H1 (cell line): ENCODE measurements around the gene PRRX2. TPM values are rescaled to one million over a fixed set of nuclear protein-coding genes. Genes with fewer than 3 reads are reported as not detected.

Experiments used
- CTCF ChIA-PET: fragments of 300-600 bp; sonication (Branson Sonifier 250); formaldehyde crosslinking; loops from one replicate; lab custom pipeline; 2021; ENCODE audit not compliant: partially characterized antibody; lab: Charles Lee
- POLR2A ChIA-PET: fragments of 300-600 bp; sonication (Branson Sonifier 250); formaldehyde crosslinking; loops from one replicate; lab custom pipeline; 2021; ENCODE audit warnings: inconsistent platforms; ENCODE audit not compliant: partially characterized antibody; lab: Charles Lee
- DNase-seq, 2 experiments: peaks; one replicate each; pipeline versions ENCODE4 v3.0.0 to v3.0.0-alpha.2; 2010 to 2022; ENCODE audit warnings: low spot score in 2 of 2, low read depth in 1 of 2, mixed read lengths in 1 of 2
- FAIRE-seq: peaks from 2 replicates; lab custom pipeline; 2011; peaks lifted over from hg19 to GRCh38; lab: Jason Lieb, UNC
- H2AFZ ChIP-seq: 2 replicates; pipeline ENCODE4 v1.8.1; 2012; ENCODE audit warnings: low read length, inconsistent platforms
- H2AK5ac ChIP-seq: 2 replicates; pipeline ENCODE4 v1.6.1; 2013; ENCODE audit warnings: low read depth, low read length
- H2BK120ac ChIP-seq: replicated peaks from 2 replicates; pipeline ENCODE3; 2013; ENCODE audit warnings: low read depth, low read length, inconsistent platforms
- H2BK12ac ChIP-seq: 2 replicates; pipeline ENCODE4 v1.6.1; 2013; ENCODE audit warnings: low read depth, low read length
- H2BK15ac ChIP-seq: 2 replicates; pipeline ENCODE4 v1.6.1; 2013; ENCODE audit warnings: low read length
- H2BK20ac ChIP-seq: 2 replicates; pipeline ENCODE4 v1.6.1; 2013; ENCODE audit warnings: low read length
- H2BK5ac ChIP-seq: 2 replicates; pipeline ENCODE4 v1.6.1; 2013; ENCODE audit warnings: low read depth, low read length
- H3K14ac ChIP-seq: 2 replicates; pipeline ENCODE4 v1.6.1; 2013; ENCODE audit warnings: inconsistent platforms; ENCODE audit not compliant: insufficient read length
- H3K18ac ChIP-seq: 2 replicates; pipeline ENCODE4 v1.6.1; 2013; ENCODE audit warnings: low read length; ENCODE audit errors: extremely low read depth
- H3K23ac ChIP-seq: 2 replicates; pipeline ENCODE4 v1.6.1; 2013; ENCODE audit warnings: inconsistent platforms; ENCODE audit not compliant: insufficient read length
- H3K23me2 ChIP-seq: 2 replicates; pipeline ENCODE4 v1.6.1; 2013; ENCODE audit warnings: low read depth, low read length
- H3K27ac ChIP-seq: 2 replicates; pipeline ENCODE4 v1.6.1; 2011; ENCODE audit warnings: low read depth, low read length, inconsistent platforms
- H3K27me3 ChIP-seq, 4 experiments: replicated peaks in 1 of 4; 1 replicate in 1 of 4; 2 replicates in 3 of 4; pipeline versions ENCODE4 v1.6.1 to v1.8.1; 2011 to 2013; ENCODE audit warnings: low read length in 3 of 4, mild to moderate bottlenecking in 3 of 4, inconsistent platforms in 2 of 4, mixed read lengths in 2 of 4, moderate library complexity in 1 of 4; ENCODE audit not compliant: control insufficient read depth in 3 of 4, insufficient read depth in 3 of 4; ENCODE audit errors: extremely low read depth in 1 of 4
- H3K36me3 ChIP-seq, 4 experiments: 2 replicates each; pipeline versions ENCODE4 v1.6.1 to v1.8.1; 2011 to 2013; ENCODE audit warnings: mild to moderate bottlenecking in 4 of 4, low read length in 3 of 4, moderate library complexity in 2 of 4, control low read depth in 1 of 4, inconsistent platforms in 1 of 4; ENCODE audit not compliant: insufficient read depth in 4 of 4, control insufficient read depth in 2 of 4
- H3K4ac ChIP-seq: replicated peaks from 2 replicates; pipeline ENCODE3; 2013; ENCODE audit warnings: low read length, low read depth, mixed read lengths, inconsistent platforms; ENCODE audit not compliant: insufficient read length
- H3K4me1 ChIP-seq, 4 experiments: replicated peaks in 1 of 4; 1 replicate in 1 of 4; 2 replicates in 3 of 4; pipeline versions ENCODE4 v1.6.1 to v1.8.1; 2011 to 2013; ENCODE audit warnings: low read length in 3 of 4, inconsistent platforms in 2 of 4, mixed read lengths in 1 of 4; ENCODE audit not compliant: insufficient read depth in 4 of 4, control insufficient read depth in 3 of 4
- H3K4me2 ChIP-seq, 2 experiments: 2 replicates each; pipeline versions ENCODE4 v1.6.1 to v1.8.1; 2011 to 2013; ENCODE audit warnings: low read depth in 2 of 2, low read length in 2 of 2, control low read depth in 1 of 2, inconsistent platforms in 1 of 2, mild to moderate bottlenecking in 1 of 2; ENCODE audit not compliant: insufficient read depth in 1 of 2
- H3K4me3 ChIP-seq, 4 experiments: fragments of 200-600, 300-600 bp in 1 of 4; sonication (generic), shearing (Covaris generic), sonication (Bioruptor Twin) in 1 of 4; 2 replicates each; pipeline versions ENCODE4 v1.5.1 to v1.8.1; 2011 to 2016; ENCODE audit warnings: low read length in 4 of 4, low read depth in 3 of 4, control low read depth in 2 of 4, inconsistent platforms in 2 of 4, mild to moderate bottlenecking in 2 of 4, mixed read lengths in 1 of 4, moderate library complexity in 1 of 4; ENCODE audit not compliant: insufficient read depth in 2 of 4; ENCODE audit errors: extremely low read depth in 1 of 4
- H3K56ac ChIP-seq: replicated peaks from 2 replicates; pipeline ENCODE3; 2013; ENCODE audit warnings: low read depth, mild to moderate bottlenecking, mixed read lengths, low read length, inconsistent platforms; ENCODE audit not compliant: insufficient read length
- H3K79me1 ChIP-seq: 2 replicates; pipeline ENCODE4 v1.6.1; 2013; ENCODE audit warnings: low read depth, low read length, control low read depth
- H3K79me2 ChIP-seq, 2 experiments: 2 replicates each; pipeline versions ENCODE4 v1.6.1 to v1.8.1; 2012 to 2013; ENCODE audit warnings: low read length in 2 of 2, mild to moderate bottlenecking in 2 of 2, inconsistent platforms in 1 of 2; ENCODE audit not compliant: insufficient read depth in 2 of 2, control insufficient read depth in 1 of 2
- H3K9ac ChIP-seq, 4 experiments: replicated peaks in 1 of 4; 1 replicate in 1 of 4; 2 replicates in 3 of 4; pipeline versions ENCODE4 v1.6.1 to v1.8.1; 2011 to 2013; ENCODE audit warnings: low read depth in 3 of 4, low read length in 3 of 4, control low read depth in 2 of 4, mild to moderate bottlenecking in 2 of 4, moderate library complexity in 2 of 4, inconsistent platforms in 1 of 4; ENCODE audit errors: extremely low read depth in 1 of 4
- H3K9me3 ChIP-seq, 2 experiments: 2 replicates each; pipeline versions ENCODE4 v1.6.1 to v1.8.1; 2012 to 2013; ENCODE audit warnings: mild to moderate bottlenecking in 2 of 2, moderate library complexity in 2 of 2, control low read depth in 1 of 2, inconsistent platforms in 1 of 2, low read depth in 1 of 2, low read length in 1 of 2, mixed read lengths in 1 of 2; ENCODE audit not compliant: insufficient read depth in 2 of 2
- H4K20me1 ChIP-seq, 2 experiments: replicated peaks in 1 of 2; 2 replicates each; pipeline versions ENCODE3 to v1.8.1; 2011 to 2013; ENCODE audit warnings: inconsistent platforms in 2 of 2, low read length in 2 of 2, mild to moderate bottlenecking in 1 of 2; ENCODE audit not compliant: insufficient read depth in 2 of 2, control insufficient read depth in 1 of 2
- H4K5ac ChIP-seq: 2 replicates; pipeline ENCODE4 v1.6.1; 2013; ENCODE audit warnings: low read length, low read depth, mixed read lengths, inconsistent platforms; ENCODE audit not compliant: insufficient read length
- H4K8ac ChIP-seq: 2 replicates; pipeline ENCODE4 v1.8.0; 2013; ENCODE audit warnings: mild to moderate bottlenecking, moderate library complexity, low read length, inconsistent platforms; ENCODE audit not compliant: insufficient read depth; ENCODE audit errors: extremely low read depth
- H4K91ac ChIP-seq: replicated peaks from 2 replicates; pipeline ENCODE3; 2013; ENCODE audit warnings: low read length, mixed read lengths, inconsistent platforms; ENCODE audit not compliant: insufficient read length
- ASH2L ChIP-seq: fragments of 200-600, 300-600 bp; sonication (generic); IDR thresholded peaks from one replicate; pipeline ENCODE4 v1.7.1; 2017; ENCODE audit warnings: low read length
- ATF2 ChIP-seq: IDR thresholded peaks from 2 replicates; pipeline ENCODE4 v1.6.1; 2012; ENCODE audit warnings: low read length, inconsistent platforms
- ATF3 ChIP-seq: IDR thresholded peaks from 2 replicates; pipeline ENCODE4 v1.6.1; 2011; ENCODE audit warnings: low read depth, mild to moderate bottlenecking, low read length; ENCODE audit not compliant: insufficient read depth
- CEBPB ChIP-seq: IDR thresholded peaks from 2 replicates; pipeline ENCODE4 v1.6.1; 2012; ENCODE audit warnings: low read depth, low read length
- KDM1A ChIP-seq: fragments of 200-600, 300-600 bp; sonication (generic); IDR thresholded peaks from 2 replicates; pipeline ENCODE4 v1.7.1; 2016; ENCODE audit warnings: mild to moderate bottlenecking, low read length, borderline replicate concordance
- MAX ChIP-seq: IDR thresholded peaks from 2 replicates; pipeline ENCODE4 v1.6.1; 2012; ENCODE audit warnings: inconsistent platforms
- SRF ChIP-seq: IDR thresholded peaks from 2 replicates; pipeline ENCODE4 v1.6.1; 2011; ENCODE audit warnings: mild to moderate bottlenecking, low read depth, low read length, moderate library complexity
- SUZ12 ChIP-seq: fragments of 200-600 bp; sonication (generic); IDR thresholded peaks from 2 replicates; pipeline ENCODE4 v1.6.1; 2012; ENCODE audit warnings: mild to moderate bottlenecking, inconsistent platforms, low read length, moderate library complexity, mixed read lengths
- USF2 ChIP-seq: IDR thresholded peaks from 2 replicates; pipeline ENCODE4 v1.6.1; 2011; ENCODE audit warnings: low read length, improper control_type of control experiment
- ZNF274 ChIP-seq: IDR thresholded peaks from 2 replicates; pipeline ENCODE4 v1.7.0; 2012; ENCODE audit warnings: low read length, borderline replicate concordance; ENCODE audit errors: extremely low read depth
- whole genome bisulfite sequencing, 2 experiments: shearing (Covaris generic) in 1 of 2; methylation state at CpG; one replicate each; pipeline versions ENCODE4 v1.1.6 to v1.1.7; 2013 to 2015; ENCODE audit warnings: low lambda C conversion rate in 2 of 2, mixed read lengths in 2 of 2, inconsistent platforms in 1 of 2, low coverage in 1 of 2, missing lambda C conversion rate in 1 of 2; ENCODE audit not compliant: insufficient replicate concordance in 2 of 2, insufficient coverage in 1 of 2, insufficient read length in 1 of 2; ENCODE audit errors: extremely low coverage in 1 of 2, missing lambda C conversion rate in 1 of 2; 5-methylcytosine and 5-hydroxymethylcytosine counted together
- polyA plus RNA-seq, 7 experiments: library from polyadenylated mRNA; depleted of rRNA in 3 of 7; stranded (reverse) in 5 of 7; unstranded in 2 of 7; fragments of >200 nt in 5 of 7; fragments of 200-250 nt in 2 of 7; gene quantifications; 1 replicate in 5 of 7; 2 replicates in 1 of 7; 4 replicates in 1 of 7; pipeline versions ENCODE4 v1.2.1 to v1.2.3, GENCODE V29; 2011 to 2013; ENCODE audit warnings: missing spikeins in 2 of 7, mixed read lengths in 2 of 7
- total RNA-seq: library from RNA; stranded (reverse); fragmentation: NEBNext Ultra II Directional; extraction: Animal tissue kit (Norgen Biotek cat#: 25700); gene quantifications from 2 replicates; pipeline ENCODE4 v1.2.1, GENCODE V29; 2021

Gene PRRX2
- total and polyA plus RNA-seq, 2 of the 8 experiments (the other 6 are each of a cell fraction or from before 2014, with no cell fraction given): 5.8 to 9.2 TPM

- H3K4me2 ChIP-seq: no peak overlapping the region
- TF ChIP-seq SUZ12 (no peak), MAX (no peak), ZNF274 (no peak), CEBPB (no peak), ATF2 (no peak), ATF3 (no peak), USF2 (no peak), KDM1A (no peak), SRF (no peak), ASH2L (no peak)
Measured at GRCh38 chr9:129694243-129694646, 28.8 kb downstream of the PRRX2 start.

More at GRCh38 chr9:129694243-129694646, 28.8 kb downstream of the PRRX2 start:
- H3K4me1 ChIP-seq: peaks cover 0 to 9% (median 7%) of the 10 kb centered on the region in 4 experiments; a peak in 5 of 7 replicates
- H3K23ac ChIP-seq: no peak overlapping the region
- no peak overlapping the region for H2BK5ac ChIP-seq
- no peak overlapping the region for H2BK120ac ChIP-seq
- H3K18ac ChIP-seq: no peak overlapping the region
- no peaks in the 10 kb centered on the region for H3K79me1 ChIP-seq
- DNase-seq (no peak), FAIRE-seq (no peak)
- H3K4ac ChIP-seq: no peak overlapping the region
- H4K8ac ChIP-seq: no peak overlapping the region
- H3K23me2 ChIP-seq: peaks cover 12% of the 10 kb centered on the region; the same call in 1 of the 2 replicates
- no peak overlapping the region for H2AK5ac ChIP-seq
- H4K5ac ChIP-seq: no peak overlapping the region
- no peak overlapping the region for H3K9ac ChIP-seq
- peaks cover 0 to 18% (median 9%) of the 10 kb centered on the region in 4 experiments; a peak in 3 of 7 replicates for H3K27me3 ChIP-seq
- no peak overlapping the region for H3K56ac ChIP-seq
- WGBS, 2 experiments: 86% methylated on average over 11 of the region's 11 CpGs; no CpG with 5 or more reads in 1 of the 2 experiments
- no peaks in the 10 kb centered on the region for H3K36me3 ChIP-seq
- H3K14ac ChIP-seq: no peak overlapping the region
- no peaks in the 10 kb centered on the region for H4K20me1 ChIP-seq
- no peaks in the 10 kb centered on the region for H3K9me3 ChIP-seq
- ChIA-PET POLR2A (interaction anchor here (1.3 kb wide), 1 partner anchor 10 kb away, joined by 4 read pairs; no protein-coding TSS in a partner anchor), CTCF (interaction anchor here (0.8 to 4.6 kb wide), 5 partner anchors 9 to 90 kb away, joined by 3 to 17 read pairs (median 9); partner anchors contain the start of gene ASB6)
- no peak overlapping the region for H2BK15ac ChIP-seq
- no peaks in the 10 kb centered on the region for H3K79me2 ChIP-seq
- no peak overlapping the region for H4K91ac ChIP-seq
- no peak overlapping the region for H2AFZ ChIP-seq
- no peak overlapping the region for H3K27ac ChIP-seq
- H2BK20ac ChIP-seq: no peak overlapping the region
- H2BK12ac ChIP-seq: no peak overlapping the region; the same call in 1 of the 2 replicates
- no peak overlapping the region for H3K4me3 ChIP-seq
